GM21619 (cell line): ENCODE measurements around the gene INF2.
"Not testable (repeated sequence)": the region's sequence is repeated elsewhere in the genome, so short reads cannot be mapped to it uniquely, and the experiment has no call there.

Source experiments
- ATAC-seq: cut with Tn5 transposase; IDR thresholded peaks from one replicate; pipeline ENCODE4 v1.9.1; 2021; ENCODE audit not compliant: unreplicated experiment

INF2 gene

GRCh38 chr14:104717646-104718045 lies 28.2 kb downstream of the INF2 start:
- ATAC-seq = no peak

GRCh38 chr14:104718147-104718546 lies 28.7 kb downstream of the INF2 start:
- no peak for ATAC-seq

GRCh38 chr14:104718871-104719270 lies 29.5 kb downstream of the INF2 start:
- no peak for ATAC-seq

- ATAC-seq = no peak
Observed at GRCh38 chr14:104719343-104719742, 29.9 kb downstream of the INF2 start.

GRCh38 chr14:104721505-104722431 lies 32.4 kb downstream of the INF2 start:
- no peak for ATAC-seq

- no peak for ATAC-seq
Observed at GRCh38 chr14:104722938-104723650, 33.7 kb downstream of the INF2 start.

GRCh38 chr14:104723651-104724406 lies 34.4 kb downstream of the INF2 start, which contains the start of gene ADSS1:
Gene ADSS1, plus strand, starts transcription at chr14:104724229. Its CDS starts 42 bp downstream, at chr14:104724271.
- ATAC-seq = no peak

- no peak for ATAC-seq
Observed at GRCh38 chr14:104724407-104724980, 35.1 kb downstream of the INF2 start.

GRCh38 chr14:104724981-104725771 lies 35.8 kb downstream of the INF2 start:
- no peak for ATAC-seq

- no peak for ATAC-seq
Observed at GRCh38 chr14:104725772-104726548, 36.5 kb downstream of the INF2 start.

GRCh38 chr14:104726600-104727451 lies 37.4 kb downstream of the INF2 start:
- no peak for ATAC-seq

- ATAC-seq = no peak
Observed at GRCh38 chr14:104728631-104729030, 39.2 kb downstream of the INF2 start.

- not testable (repeated sequence) for ATAC-seq
Observed at GRCh38 chr14:104729176-104729834, 39.9 kb downstream of the INF2 start.

GRCh38 chr14:104729835-104730181 lies 40.4 kb downstream of the INF2 start:
- no peak for ATAC-seq

- no peak for ATAC-seq
Observed at GRCh38 chr14:104730487-104730886, 41.1 kb downstream of the INF2 start.

GRCh38 chr14:104731320-104732294 lies 42.2 kb downstream of the INF2 start:
- ATAC-seq = no peak

GRCh38 chr14:104732355-104732804 lies 43.0 kb downstream of the INF2 start:
- ATAC-seq = no peak
